CD4-positive, alpha-beta T cell (primary cell): ENCODE data around the gene VPS35. TPM values are rescaled to one million over a fixed set of nuclear protein-coding genes. Genes with fewer than 3 reads are reported as not detected.

Source experiments
- ATAC-seq: fragments of 200-7000 bp; cut with Tn5 transposase; one replicate; pipeline ENCODE4 v1.10.0; 2022; ENCODE audit warnings: mild to moderate bottlenecking; ENCODE audit not compliant: poor library complexity
- CTCF ChIA-PET: fragments of 350-600 bp; sonication (Branson Sonifier 250); formaldehyde crosslinking; loops from one replicate; lab custom pipeline; 2021; ENCODE audit warnings: antibody characterized with exemption, inconsistent platforms; lab: Charles Lee
- POLR2A ChIA-PET: fragments of 350-600 bp; sonication (Branson Sonifier 250); formaldehyde crosslinking; loops from one replicate; lab custom pipeline; 2021; ENCODE audit warnings: antibody characterized with exemption, inconsistent platforms; lab: Charles Lee
- DNase-seq, 14 experiments: peaks; one replicate each; pipeline ENCODE4 v3.0.0-alpha.2; 2013 to 2020; ENCODE audit warnings: mixed read lengths in 2 of 14
- H3K27ac ChIP-seq, 2 donors: one replicate each; pipeline versions ENCODE4 v1.5.1 to v1.7.0; 2013; ENCODE audit warnings: low read length in 2 of 2, low read depth in 1 of 2, mild to moderate bottlenecking in 1 of 2
- H3K27me3 ChIP-seq, 2 experiments: 1 replicate in 1 of 2; 2 replicates in 1 of 2; pipeline versions ENCODE4 v1.6.1 to v1.7.0; 2013; ENCODE audit warnings: low read length in 2 of 2, control low read depth in 1 of 2, mild to moderate bottlenecking in 1 of 2, moderate library complexity in 1 of 2; ENCODE audit not compliant: insufficient read depth in 2 of 2, control insufficient read depth in 1 of 2
- H3K36me3 ChIP-seq: one replicate; pipeline ENCODE4 v1.6.1; 2013; ENCODE audit warnings: low read length, control low read depth; ENCODE audit not compliant: insufficient read depth
- H3K4me1 ChIP-seq: one replicate; pipeline ENCODE4 v1.6.1; 2013; ENCODE audit warnings: low read length, control low read depth; ENCODE audit not compliant: insufficient read depth
- H3K4me3 ChIP-seq: one replicate; pipeline ENCODE4 v1.5.1; 2013; ENCODE audit warnings: mild to moderate bottlenecking, low read length, moderate library complexity
- H3K9me3 ChIP-seq, 2 experiments: 1 replicate in 1 of 2; 2 replicates in 1 of 2; pipeline versions ENCODE4 v1.6.1 to v1.7.0; 2013; ENCODE audit warnings: low read length in 2 of 2, mild to moderate bottlenecking in 2 of 2, control low read depth in 1 of 2, moderate library complexity in 1 of 2; ENCODE audit not compliant: control insufficient read depth in 1 of 2, insufficient read depth in 1 of 2
- H3K27ac Mint-ChIP-seq: one replicate; pipeline ENCODE4 v1.8.0; 2020; ENCODE audit warnings: mixed read lengths
- H3K27me3 Mint-ChIP-seq: one replicate; pipeline ENCODE4 v1.8.0; 2021; ENCODE audit warnings: mixed read lengths
- H3K36me3 Mint-ChIP-seq: one replicate; pipeline ENCODE4 v1.8.0; 2021; ENCODE audit warnings: low read depth, mixed read lengths
- H3K4me1 Mint-ChIP-seq: one replicate; pipeline ENCODE4 v1.8.0; 2021; ENCODE audit warnings: low read depth, mixed read lengths
- H3K4me3 Mint-ChIP-seq: one replicate; pipeline ENCODE4 v1.8.0; 2020; ENCODE audit warnings: mild to moderate bottlenecking, mixed read lengths
- H3K9me3 Mint-ChIP-seq: one replicate; pipeline ENCODE4 v1.8.0; 2020; ENCODE audit warnings: mixed read lengths
- intact Hi-C, 2 experiments: fragments of 100-400 bp; cut with DNase I in 1 of 2; cut with micrococcal nuclease in 1 of 2; formaldehyde crosslinking; loops; one replicate each; pipeline versions ENCODE4 v1.15.1 to v1.9.0; 2023 to 2025; cut with DNase I, micrococcal nuclease
- total RNA-seq, 174 experiments: library from RNA in 2 of 174; stranded (reverse) in 2 of 174; gene quantifications; one replicate each; pipeline ENCODE4 v1.2.3 and lab custom pipeline; 2021 to 2026
- TF ChIP-seq, protein P1 (sequence below): fragments of 200-600 bp; IDR thresholded peaks from one replicate; pipeline ENCODE4 v1.8.0; 2022; ENCODE audit warnings: antibody characterized with exemption, mild to moderate bottlenecking

VPS35 gene
- total RNA-seq, 2 experiments from 2014 or later: 34.6 to 44.1 TPM

DNA sequence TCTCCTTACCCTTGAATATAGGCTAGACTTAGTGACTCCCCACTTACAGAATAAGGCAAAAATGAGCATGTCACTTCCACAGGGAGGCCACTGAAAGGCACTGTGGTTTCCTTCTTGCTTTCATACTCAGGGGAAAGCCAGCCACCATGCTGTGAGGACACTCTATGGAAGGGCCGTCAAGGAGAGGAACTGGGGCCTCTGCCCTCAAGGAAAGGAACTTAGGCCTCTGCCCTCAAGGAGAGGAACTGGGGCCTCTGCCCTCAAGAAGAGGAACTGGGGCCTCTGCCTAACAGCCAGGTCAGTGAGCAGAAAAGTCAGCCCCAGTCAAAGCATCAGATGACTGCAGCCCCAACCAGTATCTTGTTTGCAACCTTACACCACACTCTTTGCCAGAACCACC lies 30.1 kb downstream of the VPS35 start:
- Mint-ChIP-seq H3K4me3 (no peak overlapping the region), H3K27me3 (no peaks in the 10 kb centered on the region), H3K27ac (peak overlapping the region; percentile 55), H3K36me3 (peaks cover 57% of the 10 kb centered on the region), H3K4me1 (no peaks in the 10 kb centered on the region), H3K9me3 (no peaks in the 10 kb centered on the region)
- ATAC-seq: peak; percentile 44
- Histone ChIP-seq H3K4me1 (peaks cover 4% of the 10 kb centered on the region), H3K36me3 (peaks cover 36% of the 10 kb centered on the region), H3K27ac (no peak overlapping the region), H3K4me3 (no peak overlapping the region), H3K9me3 (no peaks in the 10 kb centered on the region), H3K27me3 (no peaks in the 10 kb centered on the region)
- CTCF ChIA-PET: no interaction called here
- DNase-seq: peak in 4 of 14 experiments; percentile 3 to 63 (median 46)
- POLR2A ChIA-PET: no interaction called here
- TF ChIP-seq, protein P1, sequence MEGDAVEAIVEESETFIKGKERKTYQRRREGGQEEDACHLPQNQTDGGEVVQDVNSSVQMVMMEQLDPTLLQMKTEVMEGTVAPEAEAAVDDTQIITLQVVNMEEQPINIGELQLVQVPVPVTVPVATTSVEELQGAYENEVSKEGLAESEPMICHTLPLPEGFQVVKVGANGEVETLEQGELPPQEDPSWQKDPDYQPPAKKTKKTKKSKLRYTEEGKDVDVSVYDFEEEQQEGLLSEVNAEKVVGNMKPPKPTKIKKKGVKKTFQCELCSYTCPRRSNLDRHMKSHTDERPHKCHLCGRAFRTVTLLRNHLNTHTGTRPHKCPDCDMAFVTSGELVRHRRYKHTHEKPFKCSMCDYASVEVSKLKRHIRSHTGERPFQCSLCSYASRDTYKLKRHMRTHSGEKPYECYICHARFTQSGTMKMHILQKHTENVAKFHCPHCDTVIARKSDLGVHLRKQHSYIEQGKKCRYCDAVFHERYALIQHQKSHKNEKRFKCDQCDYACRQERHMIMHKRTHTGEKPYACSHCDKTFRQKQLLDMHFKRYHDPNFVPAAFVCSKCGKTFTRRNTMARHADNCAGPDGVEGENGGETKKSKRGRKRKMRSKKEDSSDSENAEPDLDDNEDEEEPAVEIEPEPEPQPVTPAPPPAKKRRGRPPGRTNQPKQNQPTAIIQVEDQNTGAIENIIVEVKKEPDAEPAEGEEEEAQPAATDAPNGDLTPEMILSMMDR: no peak
- intact Hi-C loops: no loop called here

DNA sequence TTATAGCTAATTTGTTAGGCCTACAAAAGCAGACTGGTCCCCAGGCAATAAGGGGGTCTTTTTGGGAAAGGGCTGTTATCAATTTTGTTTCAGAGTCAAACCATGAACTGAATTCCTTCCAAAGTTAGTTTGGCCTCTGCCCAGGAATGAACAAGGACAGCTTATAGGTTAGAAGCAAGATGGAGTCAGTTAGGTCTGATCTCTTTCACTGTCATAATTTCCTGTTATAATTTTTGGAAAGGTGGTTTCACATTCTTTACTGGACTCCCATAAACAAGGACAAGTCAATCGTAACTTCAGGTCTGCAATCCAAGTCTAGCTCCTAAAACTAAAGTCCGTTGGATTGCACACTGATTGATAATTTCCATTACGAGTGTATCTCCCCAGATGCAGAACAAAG lies 37.7 kb downstream of the VPS35 start:
- DNase-seq (no peak), ATAC-seq (no peak)
- H3K27me3 ChIP-seq: no peaks in the 10 kb centered on the region
- H3K36me3 ChIP-seq: peaks cover 2% of the 10 kb centered on the region
- Mint-ChIP-seq H3K27me3 (no peaks in the 10 kb centered on the region), H3K36me3 (peaks cover 15% of the 10 kb centered on the region), H3K4me1 (no peaks in the 10 kb centered on the region), H3K9me3 (no peaks in the 10 kb centered on the region), H3K27ac (no peak overlapping the region), H3K4me3 (no peak overlapping the region)
- no peak overlapping the region for H3K27ac ChIP-seq
- intact Hi-C loops: no loop called here
- H3K4me3 ChIP-seq: no peak overlapping the region
- ChIA-PET CTCF (no interaction called here), POLR2A (no interaction called here)
- TF ChIP-seq, protein P1: no peak
- H3K4me1 ChIP-seq: no peaks in the 10 kb centered on the region
- no peaks in the 10 kb centered on the region for H3K9me3 ChIP-seq

DNA sequence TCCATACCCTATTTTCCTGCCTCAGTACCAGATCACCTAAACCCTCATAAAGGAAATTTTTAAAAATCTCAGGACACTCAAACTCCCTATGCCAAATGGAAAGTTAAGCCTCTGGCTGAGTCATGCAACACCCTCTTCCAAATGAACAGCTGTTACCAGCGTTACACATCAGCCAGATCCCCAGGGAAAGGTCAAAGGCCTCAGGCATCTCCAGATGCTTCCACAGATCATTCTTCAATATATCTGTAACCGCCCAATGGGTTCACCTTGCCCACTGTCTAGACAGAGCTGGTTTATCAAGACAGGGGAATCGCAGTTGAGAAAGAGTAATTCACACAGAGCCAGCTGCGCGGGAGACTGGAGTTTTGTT lies 38.7 kb downstream of the VPS35 start:
- no peaks in the 10 kb centered on the region for H3K9me3 ChIP-seq
- no peaks in the 10 kb centered on the region for H3K4me1 ChIP-seq
- Mint-ChIP-seq H3K9me3 (no peaks in the 10 kb centered on the region), H3K4me3 (no peak overlapping the region), H3K27ac (no peak overlapping the region), H3K27me3 (no peaks in the 10 kb centered on the region), H3K36me3 (peaks cover 9% of the 10 kb centered on the region), H3K4me1 (no peaks in the 10 kb centered on the region)
- DNase-seq (no peak), ATAC-seq (no peak)
- H3K36me3 ChIP-seq: peaks cover 2% of the 10 kb centered on the region
- no peak overlapping the region for H3K4me3 ChIP-seq
- intact Hi-C loops: no loop called here
- no peak overlapping the region for H3K27ac ChIP-seq
- CTCF ChIA-PET: no interaction called here
- TF ChIP-seq, protein P1: no peak
- POLR2A ChIA-PET: no interaction called here
- no peaks in the 10 kb centered on the region for H3K27me3 ChIP-seq
